ENCODE results near the gene SNED1. TPM values are rescaled to one million over a fixed set of nuclear protein-coding genes. Genes with fewer than 3 reads are reported as not detected.

Gene SNED1
- total and polyA plus RNA-seq, 9 of the 15 experiments (the other 6 are each of a cell fraction or from before 2014, with no cell fraction given), result 0.03 to 0.07 (median 0.05) TPM; not detected in 5

DNA sequence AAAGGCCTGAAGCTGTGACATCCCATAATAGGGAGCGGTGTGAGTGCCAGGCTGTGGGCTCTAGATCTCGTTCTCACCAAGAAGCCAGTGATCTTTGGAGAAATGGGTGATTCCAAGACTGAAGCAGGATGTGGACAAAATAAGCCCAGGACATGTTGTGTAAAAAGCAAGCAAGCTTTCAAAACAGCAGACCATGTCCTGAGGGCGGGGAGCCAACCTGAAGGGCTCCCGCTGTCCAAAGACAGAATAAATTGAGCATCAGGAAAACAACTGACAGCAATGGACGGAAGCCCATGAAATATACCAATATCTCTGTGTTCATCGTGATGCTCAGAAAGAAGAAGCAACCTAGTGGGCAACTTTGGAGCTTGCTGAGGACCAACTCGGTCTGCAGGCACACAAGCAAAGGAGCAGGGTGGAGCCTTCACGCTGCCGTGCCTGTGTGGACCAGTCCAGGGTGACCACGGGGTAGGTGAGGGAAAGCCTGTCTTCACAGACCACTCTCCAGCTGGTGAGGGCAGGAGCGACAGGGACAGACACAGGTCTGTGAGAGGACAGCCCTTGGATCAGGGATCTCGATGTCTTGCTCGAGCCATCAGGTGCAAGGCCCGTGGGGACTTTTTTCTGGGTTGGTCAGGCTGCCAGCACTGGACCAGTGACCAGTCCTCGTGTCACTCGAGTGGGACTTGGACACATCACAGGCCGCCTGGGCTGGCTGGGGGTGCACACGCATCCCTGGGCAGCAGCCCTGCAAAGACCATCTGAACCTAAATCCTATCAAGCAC is 82.2 kb downstream of the SNED1 start:
- in situ Hi-C loops (cut with MboI) (no loop called here), intact Hi-C loops (cut with micrococcal nuclease) (no loop called here)
- H3K79me2 ChIP-seq (ENCODE audit: control insufficient read depth, insufficient read depth, low read length), result no peaks in the 10 kb centered on the region
- H3K9ac ChIP-seq (ENCODE audit: insufficient read depth in 1 of 2, low read depth in 2 of 2, low read length in 2 of 2), result no peak overlapping the region; a peak in 1 of 4 replicates
- H2AFZ ChIP-seq (ENCODE audit: low read depth, low read length), result no peak overlapping the region
- H3K4me2 ChIP-seq (ENCODE audit: insufficient read depth, low read length), result no peak overlapping the region
- no peak for ATAC-seq
- ChIA-PET CTCF (ENCODE audit: low intra/inter-chr PET ratio) (no interaction called here), POLR2A (interaction anchor here (0.9 kb wide), 1 partner anchor 10 kb away, joined by 3 read pairs; no protein-coding TSS in a partner anchor)
- BruUV-seq (replicated peaks), result no TSS peak
- H3K36me3 ChIP-seq (ENCODE audit: control insufficient read depth, insufficient read depth, low read length), result no peaks in the 10 kb centered on the region
- H4K20me1 ChIP-seq (replicated peaks; ENCODE audit: control insufficient read depth, insufficient read depth, low read length), result no peaks in the 10 kb centered on the region
- no peaks in the 10 kb centered on the region for H3K27me3 ChIP-seq (ENCODE audit: control insufficient read depth in 2 of 2, insufficient read depth in 2 of 2, low read length in 2 of 2)
- no peak for FAIRE-seq
- 40% methylated on average over 14 of the region's 18 CpGs for WGBS (ENCODE audit: insufficient coverage, low coverage, missing lambda C conversion rate)
- H3K9me1 ChIP-seq (ENCODE audit: control insufficient read depth, insufficient read depth, low read length), result no peaks in the 10 kb centered on the region
- no peak overlapping the region for H3K4me3 ChIP-seq
- H3K4me1 ChIP-seq (replicated peaks in 1 of 2; ENCODE audit: control insufficient read depth in 2 of 2, insufficient read depth in 2 of 2, low read length in 2 of 2), result peaks cover 0 to 7% of the 10 kb centered on the region in 2 experiments; a peak in 2 of 5 replicates
- H3K9me3 ChIP-seq (replicated peaks; ENCODE audit: control insufficient read depth, insufficient read depth, low read depth, low read length), result no peaks in the 10 kb centered on the region
- DNase-seq (ENCODE audit: extremely low read depth in 1 of 4, low spot score in 3 of 4), result no peak
- no peak overlapping the region for H3K27ac ChIP-seq (ENCODE audit: extremely low read depth, low read depth, low read length)
- no peak for TF ChIP-seq ZNF79 (CRISPR knock-in tag; IDR thresholded peaks at IDR 0.05; ENCODE audit: low read depth)
- no peak for TF ChIP-seq ZNF384 (IDR thresholded peaks at IDR 0.05; ENCODE audit: low read depth, low read length)
- no peak for TF ChIP-seq GTF2E2 (tag; IDR thresholded peaks at IDR 0.05)
- TF ChIP-seq NFXL1 (CRISPR knock-in tag; IDR thresholded peaks at IDR 0.05), result no peak
- TF ChIP-seq, protein P1, sequence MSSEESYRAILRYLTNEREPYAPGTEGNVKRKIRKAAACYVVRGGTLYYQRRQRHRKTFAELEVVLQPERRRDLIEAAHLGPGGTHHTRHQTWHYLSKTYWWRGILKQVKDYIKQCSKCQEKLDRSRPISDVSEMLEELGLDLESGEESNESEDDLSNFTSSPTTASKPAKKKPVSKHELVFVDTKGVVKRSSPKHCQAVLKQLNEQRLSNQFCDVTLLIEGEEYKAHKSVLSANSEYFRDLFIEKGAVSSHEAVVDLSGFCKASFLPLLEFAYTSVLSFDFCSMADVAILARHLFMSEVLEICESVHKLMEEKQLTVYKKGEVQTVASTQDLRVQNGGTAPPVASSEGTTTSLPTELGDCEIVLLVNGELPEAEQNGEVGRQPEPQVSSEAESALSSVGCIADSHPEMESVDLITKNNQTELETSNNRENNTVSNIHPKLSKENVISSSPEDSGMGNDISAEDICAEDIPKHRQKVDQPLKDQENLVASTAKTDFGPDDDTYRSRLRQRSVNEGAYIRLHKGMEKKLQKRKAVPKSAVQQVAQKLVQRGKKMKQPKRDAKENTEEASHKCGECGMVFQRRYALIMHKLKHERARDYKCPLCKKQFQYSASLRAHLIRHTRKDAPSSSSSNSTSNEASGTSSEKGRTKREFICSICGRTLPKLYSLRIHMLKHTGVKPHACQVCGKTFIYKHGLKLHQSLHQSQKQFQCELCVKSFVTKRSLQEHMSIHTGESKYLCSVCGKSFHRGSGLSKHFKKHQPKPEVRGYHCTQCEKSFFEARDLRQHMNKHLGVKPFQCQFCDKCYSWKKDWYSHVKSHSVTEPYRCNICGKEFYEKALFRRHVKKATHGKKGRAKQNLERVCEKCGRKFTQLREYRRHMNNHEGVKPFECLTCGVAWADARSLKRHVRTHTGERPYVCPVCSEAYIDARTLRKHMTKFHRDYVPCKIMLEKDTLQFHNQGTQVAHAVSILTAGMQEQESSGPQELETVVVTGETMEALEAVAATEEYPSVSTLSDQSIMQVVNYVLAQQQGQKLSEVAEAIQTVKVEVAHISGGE (CRISPR knock-in tag; IDR thresholded peaks at IDR 0.05), result no peak
- no peak for TF ChIP-seq MCM3 (IDR thresholded peaks at IDR 0.05)
- TF ChIP-seq ZNF592 (IDR thresholded peaks at IDR 0.05), result no peak
- no peak for TF ChIP-seq PHF20 (IDR thresholded peaks at IDR 0.05; ENCODE audit: partially characterized antibody)
- TF ChIP-seq PHB (CRISPR knock-in tag; IDR thresholded peaks at IDR 0.05), result no peak
- TF ChIP-seq, protein P2, sequence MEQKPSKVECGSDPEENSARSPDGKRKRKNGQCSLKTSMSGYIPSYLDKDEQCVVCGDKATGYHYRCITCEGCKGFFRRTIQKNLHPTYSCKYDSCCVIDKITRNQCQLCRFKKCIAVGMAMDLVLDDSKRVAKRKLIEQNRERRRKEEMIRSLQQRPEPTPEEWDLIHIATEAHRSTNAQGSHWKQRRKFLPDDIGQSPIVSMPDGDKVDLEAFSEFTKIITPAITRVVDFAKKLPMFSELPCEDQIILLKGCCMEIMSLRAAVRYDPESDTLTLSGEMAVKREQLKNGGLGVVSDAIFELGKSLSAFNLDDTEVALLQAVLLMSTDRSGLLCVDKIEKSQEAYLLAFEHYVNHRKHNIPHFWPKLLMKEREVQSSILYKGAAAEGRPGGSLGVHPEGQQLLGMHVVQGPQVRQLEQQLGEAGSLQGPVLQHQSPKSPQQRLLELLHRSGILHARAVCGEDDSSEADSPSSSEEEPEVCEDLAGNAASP (IDR thresholded peaks at IDR 0.05), result no peak
- no peak for TF ChIP-seq RBBP5 (IDR thresholded peaks at IDR 0.05; ENCODE audit: borderline replicate concordance, insufficient read depth, low read length, poor library complexity, severe bottlenecking)
